ENCODE results near the gene PLXNB2.

PLXNB2 gene

GRCh38 chr22:50249341-50250248 is 57.9 kb downstream of the PLXNB2 start:
- DNase-seq: no peak

GRCh38 chr22:50248196-50249081 is 59.0 kb downstream of the PLXNB2 start:
- no peak for DNase-seq

GRCh38 chr22:50247748-50248147 is 59.7 kb downstream of the PLXNB2 start:
- no peak for DNase-seq

- DNase-seq: no peak
Observed at GRCh38 chr22:50246242-50247175, 60.9 kb downstream of the PLXNB2 start.

GRCh38 chr22:50245214-50246072 is 62.0 kb downstream of the PLXNB2 start:
- DNase-seq: no peak

- DNase-seq: peak; percentile 68
Observed at GRCh38 chr22:50244420-50245213, 62.8 kb downstream of the PLXNB2 start, which contains the start of gene TUBGCP6. Gene TUBGCP6, minus strand, starts transcription at chr22:50245023. Its CDS starts 564 bp downstream, at chr22:50244459.

GRCh38 chr22:50243685-50244419 is 63.6 kb downstream of the PLXNB2 start:
- DNase-seq: no peak

- DNase-seq: no peak
Observed at GRCh38 chr22:50242406-50242949, 65.0 kb downstream of the PLXNB2 start.

- no peak for DNase-seq
Observed at GRCh38 chr22:50238755-50239154, 68.7 kb downstream of the PLXNB2 start.

GRCh38 chr22:50236731-50237409 is 70.6 kb downstream of the PLXNB2 start:
- DNase-seq: no peak

- DNase-seq: no peak
Observed at GRCh38 chr22:50233223-50233622, 74.2 kb downstream of the PLXNB2 start.

GRCh38 chr22:50232481-50233151 is 74.8 kb downstream of the PLXNB2 start:
- DNase-seq: no peak

- DNase-seq: no peak
Observed at GRCh38 chr22:50229370-50229769, 78.1 kb downstream of the PLXNB2 start.

GRCh38 chr22:50228366-50228765 is 79.1 kb downstream of the PLXNB2 start:
- no peak for DNase-seq

GRCh38 chr22:50227579-50228215 is 79.7 kb downstream of the PLXNB2 start:
- no peak for DNase-seq

GRCh38 chr22:50226875-50227165 is 80.6 kb downstream of the PLXNB2 start:
- DNase-seq: no peak

- DNase-seq: no peak
Observed at GRCh38 chr22:50226063-50226874, 81.2 kb downstream of the PLXNB2 start.

Measured in T1000 (cell line).